GM21360 (cell line): Measurements from ENCODE around the gene ZNF70.

Experiments used
- ATAC-seq: cut with Tn5 transposase; IDR thresholded peaks from one replicate; pipeline ENCODE4 v1.9.1; 2021; ENCODE audit warnings: mild to moderate bottlenecking, moderate library complexity; ENCODE audit not compliant: unreplicated experiment

The ZNF70 gene

DNA sequence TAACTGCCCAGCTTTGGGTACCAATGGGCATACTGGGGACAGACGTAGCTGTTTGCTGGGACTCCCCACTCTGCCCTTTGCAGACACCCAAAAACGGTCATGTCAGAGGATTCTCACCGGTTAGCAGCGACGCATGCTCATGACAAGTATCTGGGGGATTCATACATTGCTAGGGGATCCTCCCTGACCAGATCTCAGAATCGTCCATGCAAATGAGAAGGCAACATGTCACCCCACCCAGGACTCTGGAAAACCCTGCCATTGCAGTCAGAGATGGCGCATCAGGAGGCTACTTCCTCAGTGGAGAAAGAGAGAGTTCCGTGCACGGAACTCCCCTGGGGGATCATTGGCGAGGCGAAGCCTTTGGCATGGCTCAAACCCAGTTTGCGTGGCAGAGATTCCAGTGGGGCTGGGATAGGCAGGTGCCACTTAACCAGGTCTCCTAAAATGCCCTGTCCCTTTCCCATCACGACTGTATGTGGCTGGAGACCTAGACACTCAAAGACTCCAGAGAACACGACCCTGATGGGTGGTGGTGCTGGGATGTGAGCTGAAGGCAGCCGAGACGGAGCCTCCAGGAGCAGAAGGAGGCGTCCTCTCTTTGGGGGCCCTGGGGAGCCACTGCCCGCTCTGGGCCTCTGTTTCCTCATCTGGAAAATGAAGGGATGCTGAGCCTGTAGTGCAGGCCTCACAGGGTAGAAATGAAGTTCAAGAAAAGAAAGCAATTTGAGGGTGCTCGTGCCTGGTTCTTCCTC lies 55.2 kb downstream of the ZNF70 start:
- no peak for ATAC-seq

DNA sequence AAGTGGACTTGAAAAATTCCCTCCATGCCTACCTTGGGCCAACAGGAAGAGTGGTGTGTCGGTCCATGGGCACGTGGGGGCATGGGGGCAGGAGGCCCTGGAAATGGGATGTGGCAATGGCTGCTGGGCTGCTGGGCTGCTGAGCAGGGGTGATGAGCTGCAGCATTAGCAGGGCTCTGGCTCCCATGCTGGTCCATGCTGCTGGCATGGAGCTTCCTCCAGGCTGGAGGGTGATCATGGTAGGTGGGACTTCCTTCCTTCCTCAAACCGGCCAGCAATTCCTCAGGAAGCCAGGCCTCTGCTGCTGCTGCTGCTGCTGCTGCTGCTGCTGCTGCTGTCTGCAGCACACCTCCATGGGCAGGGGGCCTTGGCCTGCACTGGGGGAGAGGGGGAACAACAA lies 55.8 kb downstream of the ZNF70 start:
- no peak for ATAC-seq

DNA sequence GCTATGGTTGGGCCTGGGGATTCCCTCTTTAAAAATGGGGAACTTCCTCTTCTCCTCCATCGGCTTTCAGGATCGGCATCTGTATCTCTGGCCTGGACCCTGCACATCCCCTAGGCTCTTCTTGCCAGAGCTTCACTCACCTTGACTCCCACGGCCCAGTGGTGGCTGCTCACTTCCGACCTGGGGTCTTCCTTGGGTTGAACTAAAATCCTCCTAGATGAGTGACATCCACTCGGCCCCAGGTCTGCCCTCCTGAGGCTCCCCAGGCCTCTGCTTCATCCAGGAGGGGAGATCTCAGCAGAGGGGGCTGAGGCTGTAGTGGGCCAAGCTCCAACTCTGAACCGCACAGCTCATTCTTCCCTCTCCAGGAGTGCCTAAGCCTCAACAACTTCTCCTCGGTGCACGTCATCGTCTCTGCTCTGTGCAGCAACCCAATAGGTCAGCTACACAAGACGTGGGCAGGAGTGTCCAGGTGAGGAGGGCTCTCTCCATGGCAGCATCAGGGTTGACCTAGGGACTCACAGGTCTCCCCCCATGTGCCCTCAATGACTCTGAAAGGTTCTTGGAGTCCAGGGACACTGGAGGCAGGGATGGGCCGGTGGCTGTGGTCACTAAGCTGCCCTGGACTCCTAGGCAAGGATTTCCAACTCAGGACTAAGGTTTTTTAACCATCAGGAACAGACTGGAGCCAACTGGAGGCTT lies 56.8 kb downstream of the ZNF70 start:
- no peak for ATAC-seq

DNA sequence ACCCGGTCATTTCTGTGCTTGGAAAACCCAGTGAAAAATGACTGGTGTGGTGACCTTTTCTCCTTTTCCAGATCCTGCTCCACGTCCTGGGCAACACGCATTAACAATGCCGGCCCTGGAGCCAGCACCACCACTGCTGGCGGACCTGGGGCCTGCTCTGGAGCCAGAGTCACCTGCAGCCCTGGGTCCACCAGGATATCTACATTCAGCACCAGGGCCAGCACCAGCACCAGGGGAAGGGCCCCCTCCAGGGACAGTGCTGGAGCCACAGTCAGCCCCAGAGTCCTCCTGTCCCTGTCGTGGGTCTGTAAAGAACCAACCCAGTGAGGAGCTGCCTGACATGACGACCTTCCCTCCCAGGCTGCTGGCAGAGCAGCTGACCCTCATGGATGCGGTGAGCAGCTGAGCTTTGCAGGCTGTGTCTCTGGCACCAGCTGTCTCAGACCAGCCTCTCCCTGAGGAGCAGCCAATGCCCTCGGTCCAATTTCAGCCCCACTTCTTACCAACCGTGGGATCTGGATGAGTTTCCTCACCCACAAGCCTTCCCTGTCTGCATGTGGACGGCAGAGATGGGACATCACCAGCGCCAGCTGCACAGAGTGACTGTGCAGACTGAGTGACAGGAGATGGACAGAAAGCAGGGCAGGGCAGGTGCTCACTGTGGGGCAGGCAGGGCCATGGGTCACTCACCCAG lies 58.2 kb downstream of the ZNF70 start:
- no peak for ATAC-seq

DNA sequence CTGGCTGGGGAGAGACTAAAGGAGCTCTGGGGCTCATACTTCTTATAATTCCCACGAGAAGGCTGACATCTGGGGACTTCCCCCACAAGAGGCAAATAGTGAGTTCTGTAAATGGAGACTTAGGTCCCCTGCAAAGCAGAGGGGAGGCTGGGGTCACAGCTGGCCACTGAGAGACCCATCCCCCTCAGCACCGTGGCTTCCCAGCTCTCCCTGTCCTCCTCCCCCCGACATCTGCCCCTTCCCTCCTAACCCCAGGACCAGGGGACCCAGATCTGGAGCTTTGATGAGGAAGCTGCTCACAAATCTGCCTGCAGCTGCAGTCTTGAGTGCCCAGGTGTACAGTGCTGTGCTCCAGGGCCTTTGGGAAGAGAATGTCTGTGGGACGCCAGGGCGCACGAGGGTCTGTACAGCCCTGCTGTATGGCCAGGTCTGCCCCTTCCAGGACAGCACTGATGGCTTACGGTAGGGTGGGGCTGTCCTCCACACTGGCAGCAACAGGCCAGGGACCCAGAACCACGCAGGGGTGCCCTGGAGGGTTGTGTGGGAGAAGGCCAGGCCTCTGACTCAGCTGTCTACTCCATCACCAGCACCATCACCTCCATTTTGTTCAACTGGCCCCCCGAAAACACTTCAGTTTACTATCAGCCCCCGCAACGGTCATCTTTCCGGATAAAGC lies 59.0 kb downstream of the ZNF70 start:
- no peak for ATAC-seq

DNA sequence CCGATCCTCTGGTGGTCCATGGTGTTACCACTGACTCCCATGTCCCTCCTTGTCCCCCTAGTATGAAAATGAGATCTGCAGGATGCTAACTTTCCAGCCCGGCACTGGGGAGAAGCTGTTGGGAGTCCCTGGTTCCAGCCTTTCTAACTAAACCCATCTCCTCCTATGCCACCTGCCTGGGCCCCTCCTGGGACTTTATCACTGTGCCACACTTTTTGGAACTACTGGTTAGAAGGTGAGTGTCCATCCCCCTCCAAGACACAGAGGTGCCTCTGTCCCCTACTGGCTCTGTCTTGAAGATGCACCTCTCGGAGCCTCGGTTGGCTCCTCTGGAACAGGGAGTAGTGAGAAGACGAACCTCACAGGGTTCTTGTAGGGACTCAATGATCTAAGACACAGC lies 60.2 kb downstream of the ZNF70 start, which contains the start of gene RGL4:
Gene RGL4 (plus strand): TSS at position 301 of the 400 bp plus-strand sequence. CDS start 1,018 bp downstream, outside the sequence.
- no peak for ATAC-seq

DNA sequence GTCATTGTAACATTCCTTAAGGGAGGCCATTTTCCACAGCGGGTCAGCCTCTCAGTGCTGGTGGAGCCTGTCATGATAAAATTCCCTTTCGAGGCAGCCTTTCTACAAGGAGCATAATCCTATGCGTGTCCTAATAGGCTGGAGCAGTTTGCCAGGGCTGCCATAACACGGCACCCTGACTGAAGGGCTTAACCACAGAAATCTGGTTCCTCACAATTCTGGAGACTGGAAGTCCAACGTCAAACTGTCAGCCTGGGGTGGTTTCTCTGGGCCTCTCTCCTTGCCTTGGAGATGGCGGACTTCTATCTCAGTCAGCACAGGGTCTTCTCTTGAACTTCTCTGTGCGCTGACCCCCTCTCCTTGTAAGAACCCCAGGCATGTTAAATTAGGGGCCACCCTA lies 61.5 kb downstream of the ZNF70 start:
- no peak for ATAC-seq
